GM23338 (cell line): Measurements from ENCODE around the gene SUGCT. TPM values are rescaled to one million over a fixed set of nuclear protein-coding genes. Genes with fewer than 3 reads are reported as not detected.

Experiments used
- ATAC-seq: fragments of 200-7000 bp; cut with Tn5 transposase; 3 replicates; pipeline ENCODE4 v1.9.1; 2020
- DNase-seq: peaks from one replicate; pipeline ENCODE4 v3.0.0-alpha.2; 2015; ENCODE audit warnings: low spot score
- H2AFZ ChIP-seq: fragments of 200-600 bp; sonication (generic); 2 replicates; pipeline ENCODE4 v1.8.0; 2016; ENCODE audit warnings: antibody characterized with exemption, mild to moderate bottlenecking, moderate library complexity
- H3F3A ChIP-seq: fragments of 200-600 bp; sonication (generic); replicated peaks from 2 replicates; pipeline ENCODE4 v1.8.0; 2017; ENCODE audit warnings: antibody characterized with exemption, mixed run types, low read depth
- H3K27ac ChIP-seq: fragments of 200-600 bp; sonication (generic); 2 replicates; pipeline ENCODE4 v1.6.1; 2016; ENCODE audit warnings: low read depth
- H3K27me3 ChIP-seq: fragments of 200-600 bp; sonication (generic); 2 replicates; pipeline ENCODE4 v1.8.0; 2016; ENCODE audit warnings: mild to moderate bottlenecking, mixed run types, moderate library complexity; ENCODE audit not compliant: insufficient read depth
- H3K36me3 ChIP-seq: fragments of 200-600 bp; sonication (generic); 2 replicates; pipeline ENCODE4 v1.8.0; 2016; ENCODE audit warnings: mild to moderate bottlenecking; ENCODE audit not compliant: insufficient read depth
- H3K4me1 ChIP-seq: fragments of 200-600 bp; sonication (generic); 2 replicates; pipeline ENCODE4 v1.8.0; 2016; ENCODE audit warnings: mild to moderate bottlenecking, moderate library complexity; ENCODE audit not compliant: insufficient read depth
- H3K4me2 ChIP-seq: fragments of 200-600 bp; sonication (generic); 2 replicates; pipeline ENCODE4 v1.7.1; 2017; ENCODE audit warnings: mixed run types
- H3K4me3 ChIP-seq: fragments of 200-600 bp; sonication (generic); 2 replicates; pipeline ENCODE4 v1.6.1; 2016; ENCODE audit warnings: mixed run types
- H3K79me2 ChIP-seq: fragments of 200-600 bp; sonication (generic); replicated peaks from 2 replicates; pipeline ENCODE4 v1.8.0; 2017; ENCODE audit warnings: mild to moderate bottlenecking; ENCODE audit not compliant: insufficient read depth
- H3K9me2 ChIP-seq: fragments of 200-600 bp; sonication (generic); 2 replicates; pipeline ENCODE4 v1.8.0; 2017; ENCODE audit not compliant: insufficient read depth
- H4K20me1 ChIP-seq: fragments of 200-600 bp; sonication (generic); replicated peaks from 2 replicates; pipeline ENCODE4 v1.8.0; 2017; ENCODE audit warnings: mild to moderate bottlenecking; ENCODE audit not compliant: insufficient read depth
- H3K27ac Mint-ChIP-seq: 2 replicates; pipeline ENCODE4 v1.8.0; 2020; ENCODE audit warnings: inconsistent platforms, mild to moderate bottlenecking, moderate library complexity, mixed read lengths
- H3K27me3 Mint-ChIP-seq: 3 replicates; pipeline ENCODE4 v1.8.0; 2022; ENCODE audit warnings: low read depth, mild to moderate bottlenecking, moderate library complexity, mixed read lengths, inconsistent platforms; ENCODE audit not compliant: insufficient read depth, poor library complexity
- H3K36me3 Mint-ChIP-seq: 3 replicates; pipeline ENCODE4 v1.8.0; 2021; ENCODE audit warnings: low read depth, mild to moderate bottlenecking, inconsistent platforms, moderate library complexity, mixed read lengths
- H3K4me1 Mint-ChIP-seq: 3 replicates; pipeline ENCODE4 v1.8.0; 2020; ENCODE audit warnings: mild to moderate bottlenecking, inconsistent platforms, mixed read lengths
- H3K4me3 Mint-ChIP-seq: 3 replicates; pipeline ENCODE4 v1.8.0; 2021; ENCODE audit warnings: moderate library complexity, mild to moderate bottlenecking, inconsistent platforms, mixed read lengths
- H3K9me3 Mint-ChIP-seq: 3 replicates; pipeline ENCODE4 v1.8.0; 2020; ENCODE audit warnings: moderate library complexity, mild to moderate bottlenecking, inconsistent platforms, mixed read lengths
- CREB1 ChIP-seq: fragments of 250-450 bp; sonication (Bioruptor Pico); IDR thresholded peaks from 2 replicates; pipeline ENCODE4 v1.5.0; 2020; ENCODE audit warnings: low read depth, mild to moderate bottlenecking, moderate library complexity
- ETS1 ChIP-seq: IDR thresholded peaks from 2 replicates; pipeline ENCODE4 v1.6.1; 2016; ENCODE audit warnings: antibody characterized with exemption
- EZH2 ChIP-seq: fragments of 200-600 bp; sonication (generic); IDR thresholded peaks from one replicate; pipeline ENCODE4 v1.8.0; 2017; ENCODE audit warnings: antibody characterized with exemption, mild to moderate bottlenecking, low read depth; ENCODE audit not compliant: unreplicated experiment
- EZH2phosphoT487 ChIP-seq: fragments of 200-600 bp; sonication (generic); IDR thresholded peaks from one replicate; pipeline ENCODE4 v1.8.1; 2018; ENCODE audit warnings: antibody characterized with exemption; ENCODE audit not compliant: unreplicated experiment
- JUNB ChIP-seq: IDR thresholded peaks from one replicate; pipeline ENCODE4 v1.6.1; 2016; ENCODE audit warnings: antibody characterized with exemption; ENCODE audit not compliant: unreplicated experiment
- NANOG ChIP-seq: IDR thresholded peaks from 2 replicates; pipeline ENCODE4 v1.6.1; 2016; ENCODE audit warnings: antibody characterized with exemption, borderline replicate concordance
- POLR2AphosphoS5 ChIP-seq: IDR thresholded peaks from 2 replicates; pipeline ENCODE4 v1.6.1; 2016; ENCODE audit warnings: antibody characterized with exemption, low read depth
- REST ChIP-seq: IDR thresholded peaks from one replicate; pipeline ENCODE4 v1.6.1; 2018; ENCODE audit warnings: antibody characterized with exemption; ENCODE audit not compliant: unreplicated experiment
- STAT1 ChIP-seq: IDR thresholded peaks from one replicate; pipeline ENCODE4 v1.6.1; 2016; ENCODE audit warnings: antibody characterized with exemption; ENCODE audit not compliant: unreplicated experiment
- ZNF114 ChIP-seq: fragments of 250-450 bp; sonication (Bioruptor Pico); IDR thresholded peaks from 2 replicates; pipeline ENCODE4 v1.5.0; 2020; ENCODE audit warnings: mild to moderate bottlenecking, moderate library complexity
- ZNF331 ChIP-seq: fragments of 250-450 bp; sonication (Bioruptor Pico); IDR thresholded peaks from 2 replicates; pipeline ENCODE4 v1.5.0; 2020; ENCODE audit warnings: low read depth, mild to moderate bottlenecking, moderate library complexity
- ZNF462 ChIP-seq: fragments of 250-450 bp; sonication (Bioruptor Pico); IDR thresholded peaks from 2 replicates; pipeline ENCODE4 v1.5.0; 2020; ENCODE audit warnings: mild to moderate bottlenecking, moderate library complexity
- polyA plus RNA-seq: library from polyadenylated mRNA; unstranded; fragments of >200 nt; fragmentation: Nextera tagmentation; extraction: Ambion mirVana; gene quantifications from 2 replicates; pipeline ENCODE4 v1.2.1, GENCODE V29; 2016
- total RNA-seq: library from RNA; depleted of rRNA; stranded (reverse); fragments of >200 nt; shearing (Covaris generic); gene quantifications from 2 replicates; pipeline ENCODE4 v1.2.3, GENCODE V29; 2014
- TF ChIP-seq, protein P1 (sequence below), 2 experiments: fragments of 200-600 bp in 1 of 2; sonication (generic) in 1 of 2; conservative IDR thresholded peaks; 2 replicates each; pipeline versions ENCODE4 v1.5.1 to v1.6.1; 2016 to 2017; ENCODE audit warnings: antibody characterized with exemption in 2 of 2, low read depth in 2 of 2, mild to moderate bottlenecking in 2 of 2, moderate library complexity in 1 of 2

SUGCT gene
- total and polyA plus RNA-seq, 2 experiments from 2014 or later = 4.2 to 5.6 TPM

DNA sequence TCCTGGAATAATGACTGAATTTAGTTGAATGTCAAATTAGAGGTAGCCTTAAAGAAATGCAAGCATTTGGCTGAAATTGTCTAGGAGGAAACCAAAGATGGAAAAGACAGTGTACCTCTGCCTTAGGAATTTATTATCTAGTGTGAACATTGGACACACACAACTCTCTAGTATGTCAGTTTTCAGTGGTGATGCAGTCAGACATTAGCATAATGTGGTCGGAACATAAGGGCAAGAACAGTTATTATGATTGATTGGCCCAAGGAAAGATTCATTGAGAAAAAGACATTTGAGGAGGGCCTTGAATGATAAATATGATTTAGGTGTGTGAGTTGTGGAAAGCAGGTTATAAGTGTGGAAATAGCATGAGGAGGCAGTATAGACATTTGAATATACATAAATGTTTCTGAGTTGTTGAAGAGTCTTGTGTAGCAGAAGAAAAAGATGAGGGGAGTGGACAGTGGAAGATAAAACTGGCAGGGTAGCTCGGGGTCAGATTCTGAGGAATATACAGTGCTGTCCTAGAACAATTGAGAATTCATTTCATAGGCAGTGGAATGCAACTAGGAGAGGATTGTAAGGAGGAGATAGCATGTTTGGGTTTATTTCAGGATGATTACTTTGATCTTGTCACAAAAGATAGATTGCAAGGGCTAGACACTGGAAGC is 414.7 kb downstream of the SUGCT start:
- no peak overlapping the region for H3K4me3 Mint-ChIP-seq
- no peaks in the 10 kb centered on the region for H3K9me3 Mint-ChIP-seq
- H3K27me3 Mint-ChIP-seq = no peaks in the 10 kb centered on the region
- H3K36me3 ChIP-seq = no peaks in the 10 kb centered on the region
- H3K27me3 ChIP-seq = no peaks in the 10 kb centered on the region
- no peak overlapping the region for H3K27ac ChIP-seq
- H3K79me2 ChIP-seq = no peaks in the 10 kb centered on the region
- no peak overlapping the region for H3K4me3 ChIP-seq
- H3K4me1 Mint-ChIP-seq = peaks cover 15% of the 10 kb centered on the region
- H2AFZ ChIP-seq = no peak overlapping the region
- H3K36me3 Mint-ChIP-seq = no peaks in the 10 kb centered on the region
- no peak overlapping the region for H3K27ac Mint-ChIP-seq
- no peak for DNase-seq
- no peak for ATAC-seq
- H3F3A ChIP-seq = no peaks in the 10 kb centered on the region
- H3K9me2 ChIP-seq = no peaks in the 10 kb centered on the region
- peaks cover 7% of the 10 kb centered on the region; the same call in 1 of the 2 replicates for H3K4me1 ChIP-seq
- no peak for TF ChIP-seq JUNB
- TF ChIP-seq STAT1 = no peak
- no peak for TF ChIP-seq ZNF462 (CRISPR knock-in tag)
- no peak for TF ChIP-seq ZNF331 (CRISPR knock-in tag)
- no peak for TF ChIP-seq NANOG
- TF ChIP-seq, protein P1, sequence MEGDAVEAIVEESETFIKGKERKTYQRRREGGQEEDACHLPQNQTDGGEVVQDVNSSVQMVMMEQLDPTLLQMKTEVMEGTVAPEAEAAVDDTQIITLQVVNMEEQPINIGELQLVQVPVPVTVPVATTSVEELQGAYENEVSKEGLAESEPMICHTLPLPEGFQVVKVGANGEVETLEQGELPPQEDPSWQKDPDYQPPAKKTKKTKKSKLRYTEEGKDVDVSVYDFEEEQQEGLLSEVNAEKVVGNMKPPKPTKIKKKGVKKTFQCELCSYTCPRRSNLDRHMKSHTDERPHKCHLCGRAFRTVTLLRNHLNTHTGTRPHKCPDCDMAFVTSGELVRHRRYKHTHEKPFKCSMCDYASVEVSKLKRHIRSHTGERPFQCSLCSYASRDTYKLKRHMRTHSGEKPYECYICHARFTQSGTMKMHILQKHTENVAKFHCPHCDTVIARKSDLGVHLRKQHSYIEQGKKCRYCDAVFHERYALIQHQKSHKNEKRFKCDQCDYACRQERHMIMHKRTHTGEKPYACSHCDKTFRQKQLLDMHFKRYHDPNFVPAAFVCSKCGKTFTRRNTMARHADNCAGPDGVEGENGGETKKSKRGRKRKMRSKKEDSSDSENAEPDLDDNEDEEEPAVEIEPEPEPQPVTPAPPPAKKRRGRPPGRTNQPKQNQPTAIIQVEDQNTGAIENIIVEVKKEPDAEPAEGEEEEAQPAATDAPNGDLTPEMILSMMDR (conservative IDR thresholded peaks at IDR 0.05; ENCODE audit: low read depth in 2 of 2) = no peak
- TF ChIP-seq ZNF114 = no peak
- TF ChIP-seq POLR2AphosphoS5 = no peak
- no peak for TF ChIP-seq EZH2
- TF ChIP-seq EZH2phosphoT487 = no peak
- TF ChIP-seq ETS1 = no peak
- no peak for TF ChIP-seq REST
- TF ChIP-seq CREB1 (CRISPR knock-in tag) = no peak
- H3K4me2 ChIP-seq = no peak overlapping the region
- no peaks in the 10 kb centered on the region for H4K20me1 ChIP-seq
